ENCODE measurements around the gene SPNS3. TPM values are rescaled to one million over a fixed set of nuclear protein-coding genes. Genes with fewer than 3 reads are reported as not detected.
A peak's percentile ranks its signal among the peaks of the same experiment; 100 is the strongest.

The SPNS3 gene
- polyA plus RNA-seq, 3 donors from 2014 or later: 2.7 to 7.3 (median 2.8) TPM

DNA sequence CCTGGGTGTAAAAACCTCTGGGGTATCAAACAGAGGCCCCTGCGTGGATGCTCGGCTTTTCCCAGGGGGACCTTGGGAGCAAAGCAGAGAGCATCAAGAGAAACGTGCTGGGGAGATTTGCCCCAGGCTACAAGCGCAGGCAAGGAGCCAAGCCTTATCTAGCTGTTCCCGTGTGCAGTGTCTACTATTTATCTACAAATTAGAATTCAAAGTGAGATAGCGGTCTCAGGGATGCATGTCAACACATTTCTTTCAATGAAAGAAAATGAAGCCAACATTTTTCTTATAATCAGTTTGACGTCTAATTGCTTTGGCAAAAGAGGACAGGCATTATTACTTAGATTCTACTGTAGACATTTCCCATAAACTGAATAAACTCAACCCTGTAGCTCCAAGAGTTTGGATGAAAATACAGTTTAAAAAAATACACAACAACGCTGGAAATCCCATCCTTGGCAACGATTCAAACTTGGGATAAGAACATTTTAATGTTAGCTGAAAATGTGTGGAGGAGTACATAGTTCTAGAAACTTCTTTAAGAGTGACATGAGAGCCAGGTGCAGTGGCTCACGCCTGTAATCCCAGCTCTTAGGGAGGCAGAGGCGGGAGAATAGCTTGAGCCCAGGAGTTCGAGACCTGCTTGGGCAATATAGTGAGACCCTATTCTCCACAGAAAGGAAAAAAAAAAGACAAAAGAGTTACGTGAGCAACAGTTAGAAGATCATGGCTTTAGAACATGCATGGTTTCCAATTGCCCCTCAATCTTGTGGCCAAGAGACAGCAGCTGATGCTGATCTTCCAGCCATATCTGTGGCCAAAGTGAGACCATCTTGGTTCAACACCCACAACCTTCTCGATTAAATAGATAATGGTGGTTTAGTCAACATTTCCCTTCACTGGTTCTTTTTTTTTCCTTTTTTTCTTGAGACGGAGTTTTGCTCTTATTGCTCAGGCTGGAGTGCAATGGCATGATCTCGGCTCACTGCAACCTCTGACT lies 7.2 kb downstream of the SPNS3 start:
- peak overlapping the region in 2 of 6 donors; percentile 30 to 56 for H3K27ac Mint-ChIP-seq
- peaks cover 23 to 50% (median 42%) of the 10 kb centered on the region in 3 donors for H3K27me3 Mint-ChIP-seq (ENCODE audit: low read depth in 3 of 3)
- no peaks in the 10 kb centered on the region for H3K9me3 Mint-ChIP-seq
- peak; percentile 65 to 76 (median 69) for DNase-seq
- peaks cover 20 to 33% of the 10 kb centered on the region in 2 donors for H3K4me1 Mint-ChIP-seq
- peak overlapping the region; percentile 21 to 51 (median 49) for H3K4me3 Mint-ChIP-seq
- H3K36me3 Mint-ChIP-seq: no peaks in the 10 kb centered on the region

DNA sequence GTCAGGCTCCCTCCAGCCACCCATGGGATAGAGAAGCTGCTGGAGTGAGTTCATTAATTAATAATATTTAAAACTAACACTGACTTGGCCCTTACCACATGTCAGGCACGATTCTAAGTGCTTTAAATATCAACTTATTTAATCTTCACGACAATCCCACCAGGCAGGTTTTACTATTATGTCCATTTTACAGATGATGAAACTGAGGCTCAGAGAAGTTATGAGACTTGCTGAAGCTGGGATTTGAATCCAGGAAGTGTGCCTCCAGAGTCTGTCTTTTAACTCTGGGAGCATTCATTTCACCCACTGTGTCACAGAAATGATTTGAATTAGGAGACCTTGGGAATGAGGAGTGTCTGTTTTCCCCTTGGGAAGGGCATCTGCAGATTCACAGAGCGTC lies 8.8 kb downstream of the SPNS3 start:
- Mint-ChIP-seq H3K4me3 (no peak overlapping the region), H3K27ac (no peak overlapping the region), H3K27me3 (ENCODE audit: low read depth in 3 of 3) (peaks cover 21 to 50% (median 30%) of the 10 kb centered on the region in 3 donors), H3K4me1 (peaks cover 19 to 24% of the 10 kb centered on the region in 2 donors), H3K9me3 (no peaks in the 10 kb centered on the region), H3K36me3 (no peaks in the 10 kb centered on the region)
- no peak for DNase-seq

- DNase-seq: no peak
- H3K27ac Mint-ChIP-seq: no peak overlapping the region
- peaks cover 19 to 24% of the 10 kb centered on the region in 2 donors for H3K4me1 Mint-ChIP-seq
- no peak overlapping the region for H3K4me3 Mint-ChIP-seq
- no peaks in the 10 kb centered on the region for H3K9me3 Mint-ChIP-seq
- H3K36me3 Mint-ChIP-seq: no peaks in the 10 kb centered on the region
- peaks cover 19 to 46% (median 31%) of the 10 kb centered on the region in 3 donors for H3K27me3 Mint-ChIP-seq (ENCODE audit: low read depth in 3 of 3)
Measured at GRCh38 chr17:4443476-4443875, 9.7 kb downstream of the SPNS3 start.

GRCh38 chr17:4444782-4445473 lies 11.2 kb downstream of the SPNS3 start:
- Mint-ChIP-seq H3K27ac (no peak overlapping the region), H3K9me3 (no peaks in the 10 kb centered on the region), H3K27me3 (ENCODE audit: low read depth in 3 of 3) (peaks cover 15 to 35% (median 26%) of the 10 kb centered on the region in 3 donors), H3K4me1 (peaks cover 15 to 22% of the 10 kb centered on the region in 2 donors), H3K36me3 (no peaks in the 10 kb centered on the region), H3K4me3 (no peak overlapping the region)
- no peak for DNase-seq

DNA sequence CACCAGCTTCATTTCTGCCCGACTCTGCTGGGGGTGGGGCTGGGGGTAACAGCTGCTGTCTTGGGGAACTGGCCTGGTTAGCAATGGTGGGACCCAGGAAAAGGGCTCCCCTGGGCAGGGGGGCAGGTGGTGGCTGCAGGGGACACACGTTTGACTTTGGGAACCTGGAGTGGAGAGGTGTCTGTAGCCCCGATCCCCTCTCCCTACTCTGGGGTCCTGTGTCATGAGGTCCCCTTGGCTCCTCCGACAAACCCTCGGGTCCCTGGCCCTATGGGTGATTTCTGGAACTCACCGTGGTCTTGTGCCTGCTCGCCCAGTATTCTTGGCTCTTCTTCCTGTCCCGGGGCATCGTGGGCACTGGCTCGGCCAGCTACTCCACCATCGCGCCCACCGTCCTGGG lies 12.0 kb downstream of the SPNS3 start:
- H3K4me1 Mint-ChIP-seq: peaks cover 14% of the 10 kb centered on the region in 2 donors
- H3K9me3 Mint-ChIP-seq: no peaks in the 10 kb centered on the region
- DNase-seq: no peak
- H3K4me3 Mint-ChIP-seq: no peak overlapping the region
- no peak overlapping the region for H3K27ac Mint-ChIP-seq
- H3K36me3 Mint-ChIP-seq: no peaks in the 10 kb centered on the region
- peaks cover 15 to 32% (median 23%) of the 10 kb centered on the region in 3 donors for H3K27me3 Mint-ChIP-seq (ENCODE audit: low read depth in 3 of 3)

GRCh38 chr17:4446326-4447071 lies 12.8 kb downstream of the SPNS3 start:
- no peaks in the 10 kb centered on the region for H3K9me3 Mint-ChIP-seq
- no peak overlapping the region for H3K4me3 Mint-ChIP-seq
- H3K4me1 Mint-ChIP-seq: peaks cover 6% of the 10 kb centered on the region in 2 donors
- no peak overlapping the region for H3K27ac Mint-ChIP-seq
- DNase-seq: no peak
- peaks cover 11 to 27% (median 20%) of the 10 kb centered on the region in 3 donors for H3K27me3 Mint-ChIP-seq (ENCODE audit: low read depth in 3 of 3)
- H3K36me3 Mint-ChIP-seq: no peaks in the 10 kb centered on the region

DNA sequence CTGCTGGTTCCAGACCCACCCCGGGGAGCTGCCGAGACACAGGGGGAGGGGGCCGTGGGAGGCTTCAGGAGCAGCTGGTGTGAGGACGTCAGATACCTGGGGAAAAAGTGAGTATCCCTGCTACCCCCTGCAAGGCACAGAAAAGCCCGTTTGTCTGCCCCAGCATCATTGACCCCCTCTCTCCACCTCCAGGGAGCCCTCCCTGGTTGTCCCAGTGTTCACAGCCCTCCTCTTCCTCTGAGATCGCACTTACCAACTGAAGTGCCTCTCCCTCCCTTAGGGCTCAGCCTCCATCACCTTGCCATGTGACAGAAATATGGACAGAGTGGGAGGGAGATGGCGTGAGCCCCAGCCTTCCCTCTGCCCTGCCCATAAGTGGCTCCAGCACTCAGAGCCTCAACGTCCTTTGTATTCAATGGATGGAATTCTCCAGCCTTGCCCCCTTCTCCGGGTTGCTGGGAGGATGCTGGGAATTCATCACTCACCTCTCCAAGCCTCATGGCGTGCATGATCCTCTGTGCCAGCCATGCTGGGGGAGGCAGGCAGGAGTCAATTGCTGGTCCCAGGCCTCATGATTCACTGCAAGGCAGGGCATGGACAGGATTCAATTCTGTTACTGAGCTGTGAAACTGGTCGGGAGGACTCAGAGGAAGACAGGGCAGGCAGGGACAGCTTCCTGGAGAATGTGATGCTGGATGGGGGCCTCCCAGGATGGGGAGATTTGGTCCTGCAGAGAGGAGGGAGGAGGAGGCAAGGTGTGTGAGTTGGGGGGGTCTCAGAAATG lies 14.6 kb downstream of the SPNS3 start:
- Mint-ChIP-seq H3K36me3 (no peaks in the 10 kb centered on the region), H3K27me3 (ENCODE audit: low read depth in 3 of 3) (peaks cover 10 to 15% (median 10%) of the 10 kb centered on the region in 3 donors), H3K4me1 (no peaks in the 10 kb centered on the region), H3K27ac (no peak overlapping the region), H3K4me3 (no peak overlapping the region), H3K9me3 (no peaks in the 10 kb centered on the region)
- no peak for DNase-seq

- Mint-ChIP-seq H3K4me3 (no peak overlapping the region), H3K27ac (no peak overlapping the region), H3K36me3 (no peaks in the 10 kb centered on the region), H3K27me3 (ENCODE audit: low read depth in 3 of 3) (peaks cover 7 to 18% (median 7%) of the 10 kb centered on the region in 3 donors), H3K4me1 (no peaks in the 10 kb centered on the region), H3K9me3 (no peaks in the 10 kb centered on the region)
- no peak for DNase-seq
Measured at GRCh38 chr17:4449736-4450135, 16.0 kb downstream of the SPNS3 start.

GRCh38 chr17:4450710-4451316 lies 17.1 kb downstream of the SPNS3 start:
- peaks cover 5 to 18% (median 7%) of the 10 kb centered on the region in 3 donors for H3K27me3 Mint-ChIP-seq (ENCODE audit: low read depth in 3 of 3)
- H3K4me3 Mint-ChIP-seq: no peak overlapping the region
- H3K4me1 Mint-ChIP-seq: no peaks in the 10 kb centered on the region
- DNase-seq: no peak
- no peak overlapping the region for H3K27ac Mint-ChIP-seq
- no peaks in the 10 kb centered on the region for H3K36me3 Mint-ChIP-seq
- no peaks in the 10 kb centered on the region for H3K9me3 Mint-ChIP-seq

- DNase-seq: no peak
- Mint-ChIP-seq H3K27ac (no peak overlapping the region), H3K27me3 (ENCODE audit: low read depth in 3 of 3) (peaks cover 6 to 9% (median 7%) of the 10 kb centered on the region in 3 donors), H3K4me1 (no peaks in the 10 kb centered on the region), H3K36me3 (no peaks in the 10 kb centered on the region), H3K4me3 (no peak overlapping the region), H3K9me3 (no peaks in the 10 kb centered on the region)
Measured at GRCh38 chr17:4453812-4454591, 20.3 kb downstream of the SPNS3 start.

DNA sequence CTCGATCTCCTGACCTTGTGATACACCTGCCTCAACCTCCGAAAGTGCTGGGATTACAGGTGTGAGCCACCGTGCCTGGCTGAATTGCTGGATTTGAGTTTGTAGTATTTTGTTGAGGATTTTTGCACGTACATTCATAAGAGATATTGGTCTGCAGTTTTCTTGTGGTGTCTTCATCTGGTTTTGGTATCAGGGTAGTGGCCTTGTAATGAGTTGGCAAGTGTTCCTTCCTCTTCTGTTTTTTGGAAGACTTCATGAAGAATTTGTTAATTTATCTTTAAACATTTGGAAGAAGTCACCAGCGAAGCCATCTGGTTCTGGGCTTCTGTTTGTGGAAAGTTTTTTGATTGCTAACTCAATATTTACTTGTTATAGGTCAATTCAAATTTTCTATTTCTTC lies 26.9 kb downstream of the SPNS3 start:
- Mint-ChIP-seq H3K27me3 (ENCODE audit: low read depth in 3 of 3) (peaks cover 3 to 10% (median 5%) of the 10 kb centered on the region in 3 donors), H3K4me3 (no peak overlapping the region)

More for the DNA sequence above, 26.9 kb downstream of the SPNS3 start:
- Mint-ChIP-seq H3K27ac (no peak overlapping the region), H3K9me3 (peaks cover 6 to 20% (median 9%) of the 10 kb centered on the region in 6 donors), H3K36me3 (peaks cover 0 to 10% (median 5%) of the 10 kb centered on the region in 3 donors), H3K4me1 (no peaks in the 10 kb centered on the region)
- DNase-seq: no peak

Measured in immature natural killer cell (primary cell).